ENCODE data around the gene NHEJ1. TPM values are rescaled to one million over a fixed set of nuclear protein-coding genes. Genes with fewer than 3 reads are reported as not detected.

Gene NHEJ1
- total RNA-seq, 1 donor from 2014 or later, result 8.6 TPM

GRCh38 chr2:219183151-219183772, 22.6 kb upstream of the NHEJ1 start:
- DNase-seq (ENCODE audit: low spot score in 2 of 2) (no peak), FAIRE-seq (no peak)

DNA sequence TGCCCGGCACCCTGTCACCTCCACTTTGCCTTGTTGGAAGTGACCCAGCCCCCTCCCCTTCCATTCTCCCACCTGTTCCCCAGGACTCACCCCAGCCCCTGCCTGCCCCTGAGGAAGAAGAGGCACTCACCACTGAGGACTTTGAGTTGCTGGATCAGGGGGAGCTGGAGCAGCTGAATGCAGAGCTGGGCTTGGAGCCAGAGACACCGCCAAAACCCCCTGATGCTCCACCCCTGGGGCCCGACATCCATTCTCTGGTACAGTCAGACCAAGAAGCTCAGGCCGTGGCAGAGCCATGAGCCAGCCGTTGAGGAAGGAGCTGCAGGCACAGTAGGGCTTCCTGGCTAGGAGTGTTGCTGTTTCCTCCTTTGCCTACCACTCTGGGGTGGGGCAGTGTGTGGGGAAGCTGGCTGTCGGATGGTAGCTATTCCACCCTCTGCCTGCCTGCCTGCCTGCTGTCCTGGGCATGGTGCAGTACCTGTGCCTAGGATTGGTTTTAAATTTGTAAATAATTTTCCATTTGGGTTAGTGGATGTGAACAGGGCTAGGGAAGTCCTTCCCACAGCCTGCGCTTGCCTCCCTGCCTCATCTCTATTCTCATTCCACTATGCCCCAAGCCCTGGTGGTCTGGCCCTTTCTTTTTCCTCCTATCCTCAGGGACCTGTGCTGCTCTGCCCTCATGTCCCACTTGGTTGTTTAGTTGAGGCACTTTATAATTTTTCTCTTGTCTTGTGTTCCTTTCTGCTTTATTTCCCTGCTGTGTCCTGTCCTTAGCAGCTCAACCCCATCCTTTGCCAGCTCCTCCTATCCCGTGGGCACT, 21.9 kb upstream of the NHEJ1 start:
- FAIRE-seq, result no peak

GRCh38 chr2:219181531-219181930, 20.9 kb upstream of the NHEJ1 start:
- no peak for DNase-seq (ENCODE audit: low spot score in 2 of 2)
- FAIRE-seq, result no peak

More for the DNA sequence above, 21.9 kb upstream of the NHEJ1 start:
- DNase-seq (ENCODE audit: low spot score in 2 of 2), result no peak

DNA sequence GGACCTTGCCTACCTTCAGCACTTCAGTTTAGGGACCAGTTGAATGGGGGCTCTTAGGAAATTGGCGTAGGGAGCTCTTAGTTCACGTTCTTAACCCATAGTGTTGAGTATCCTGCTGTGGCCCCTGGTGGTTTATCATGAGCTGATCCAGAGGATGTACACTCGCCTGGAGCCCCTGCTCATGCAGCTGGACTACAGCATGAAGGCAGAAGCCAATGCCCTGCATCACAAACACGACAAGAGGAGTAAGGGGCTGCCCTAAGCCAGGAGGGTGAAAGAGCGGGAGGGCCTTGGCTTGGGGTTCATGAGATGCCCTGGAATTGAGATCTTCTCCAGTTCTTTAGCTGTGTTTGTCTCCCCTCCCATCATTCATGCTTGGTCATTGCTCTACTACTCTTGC, 20.3 kb upstream of the NHEJ1 start:
- FAIRE-seq (no peak), DNase-seq (ENCODE audit: low spot score in 2 of 2) (no peak)

DNA sequence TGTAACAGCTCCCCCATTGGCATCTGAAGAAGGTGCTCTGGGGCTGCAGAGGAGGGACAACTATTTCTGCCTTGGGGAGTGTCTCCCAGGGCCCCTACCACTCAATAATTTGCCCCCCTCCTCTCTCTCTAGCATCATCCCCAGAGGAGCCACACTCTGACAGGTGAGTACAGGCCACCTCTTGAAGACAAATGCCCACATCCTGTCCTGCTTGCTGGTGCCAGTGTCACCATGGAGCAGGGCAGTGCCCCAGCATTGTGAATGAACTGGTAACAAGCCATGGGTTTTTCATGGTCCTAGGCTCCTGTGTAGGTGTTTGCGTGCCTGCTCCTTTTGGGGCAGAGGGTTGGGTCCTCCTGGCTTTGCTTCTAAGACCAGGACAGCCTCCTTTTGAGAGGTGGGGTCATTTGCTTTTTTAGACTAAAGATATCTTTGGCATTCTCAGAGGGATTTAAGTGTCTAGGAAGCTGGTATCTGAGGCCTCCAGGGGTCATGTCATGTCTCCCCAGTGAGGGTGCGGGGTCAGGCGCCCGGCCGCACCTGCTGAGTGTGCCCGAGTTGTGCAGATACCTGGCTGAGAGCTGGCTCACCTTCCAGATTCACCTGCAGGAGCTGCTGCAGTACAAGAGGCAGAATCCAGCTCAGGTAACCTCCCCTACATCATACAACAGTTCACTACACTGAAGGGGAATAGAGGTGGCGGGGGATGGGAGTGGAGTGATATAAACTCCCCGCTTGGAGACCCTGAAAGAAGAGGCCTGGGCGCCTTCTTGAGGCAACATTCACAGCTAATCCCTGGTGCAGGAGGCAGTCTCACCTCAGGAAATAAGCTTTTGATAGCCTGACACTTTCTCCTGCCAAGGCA, 19.2 kb upstream of the NHEJ1 start:
- no peak for FAIRE-seq
- no peak for DNase-seq (ENCODE audit: low spot score in 2 of 2)

- no peak for FAIRE-seq
Observed at GRCh38 chr2:219178377-219179175, 18.0 kb upstream of the NHEJ1 start.

DNA sequence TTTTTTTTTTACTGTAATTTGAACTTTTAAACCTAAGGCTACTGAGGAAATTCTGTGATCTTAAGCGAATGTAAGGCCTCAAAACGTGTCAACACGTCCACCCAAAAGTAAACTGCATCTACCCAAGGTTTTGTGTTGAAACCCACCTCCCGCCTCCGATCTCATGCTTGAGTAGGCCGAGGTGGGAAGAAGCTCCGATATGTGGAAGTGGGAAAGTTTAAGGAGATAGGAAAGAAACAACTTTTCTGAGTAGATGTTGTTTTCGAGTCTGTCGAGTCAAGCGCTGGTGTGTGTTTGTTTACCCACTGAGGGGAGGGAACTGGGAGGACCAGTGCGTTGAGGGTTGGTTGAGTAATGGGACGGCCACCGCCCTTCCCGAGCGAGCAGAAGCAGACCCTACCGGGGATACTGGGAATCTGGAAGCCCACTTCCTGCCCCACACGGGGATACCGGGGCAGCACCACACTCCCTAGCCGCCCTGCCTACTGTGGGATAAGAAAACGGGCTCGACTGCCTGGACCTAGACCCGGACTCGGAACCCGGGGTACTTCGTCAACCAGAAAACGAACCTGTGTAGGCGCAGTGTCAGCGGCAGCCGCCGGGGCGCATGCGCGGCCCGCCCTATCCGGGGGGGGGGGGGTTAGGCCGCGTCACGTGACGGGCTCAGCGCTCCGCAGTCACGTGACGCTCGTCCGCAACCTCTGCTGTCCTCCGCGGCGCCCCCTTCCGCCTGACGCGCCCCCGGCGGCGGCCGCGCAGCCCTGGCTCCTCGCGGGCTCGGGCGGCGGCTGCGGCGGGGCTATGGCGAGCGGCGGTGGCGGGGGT, 17.1 kb upstream of the NHEJ1 start, which contains the start of gene RETREG2:
RETREG2 (plus strand) TSS at position 724 of the 825 bp plus-strand sequence; CDS start at position 802, 78 bp downstream.
- DNase-seq (ENCODE audit: low spot score in 2 of 2) (peak; percentile 95 to 97), FAIRE-seq (no peak)

More at GRCh38 chr2:219178377-219179175, 18.0 kb upstream of the NHEJ1 start:
- peak in 1 of 2 donors; percentile 52 for DNase-seq (ENCODE audit: low spot score in 2 of 2)

DNA sequence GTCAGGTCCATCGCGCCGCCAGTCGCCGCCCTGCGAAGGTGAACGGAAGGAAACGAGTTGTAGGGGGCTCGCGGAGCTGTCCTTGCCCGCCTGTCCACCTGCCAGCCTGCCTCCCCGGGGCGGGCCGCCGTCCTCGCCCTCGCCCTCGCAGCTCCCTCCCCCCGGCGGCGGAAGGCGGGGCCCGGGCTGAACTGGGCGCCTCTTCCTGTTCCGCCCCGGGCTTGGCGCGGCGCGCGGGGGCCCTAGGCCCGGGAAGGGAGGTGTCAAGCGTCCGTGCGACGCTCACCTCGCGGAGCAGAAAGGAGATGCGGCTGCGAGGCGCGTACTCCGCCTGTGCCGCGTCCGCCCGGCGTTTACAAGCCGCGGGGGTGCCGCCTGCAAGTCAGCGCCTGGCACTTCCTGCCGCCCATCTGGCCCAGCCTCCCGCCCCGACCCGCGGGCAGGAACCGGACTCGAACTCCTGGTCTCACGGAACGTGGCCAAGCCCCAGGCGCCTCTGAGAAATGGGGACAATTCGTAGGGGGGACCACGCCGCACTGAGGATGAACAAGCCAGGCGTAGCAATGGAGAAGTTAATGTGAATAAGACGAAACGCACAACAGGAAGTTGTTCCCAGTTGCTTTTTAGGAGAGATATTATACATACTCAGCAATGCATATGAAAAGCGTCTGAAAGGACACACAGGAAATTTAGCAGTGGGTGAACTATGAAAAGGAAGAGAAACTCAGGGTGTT, 16.4 kb upstream of the NHEJ1 start, which contains the start of gene CNPPD1:
CNPPD1 (minus strand) TSS at position 108 of the 734 bp plus-strand sequence; CDS start at position 11, 97 bp downstream.
- DNase-seq (ENCODE audit: low spot score in 2 of 2), result peak; percentile 87 to 91
- no peak for FAIRE-seq

DNA sequence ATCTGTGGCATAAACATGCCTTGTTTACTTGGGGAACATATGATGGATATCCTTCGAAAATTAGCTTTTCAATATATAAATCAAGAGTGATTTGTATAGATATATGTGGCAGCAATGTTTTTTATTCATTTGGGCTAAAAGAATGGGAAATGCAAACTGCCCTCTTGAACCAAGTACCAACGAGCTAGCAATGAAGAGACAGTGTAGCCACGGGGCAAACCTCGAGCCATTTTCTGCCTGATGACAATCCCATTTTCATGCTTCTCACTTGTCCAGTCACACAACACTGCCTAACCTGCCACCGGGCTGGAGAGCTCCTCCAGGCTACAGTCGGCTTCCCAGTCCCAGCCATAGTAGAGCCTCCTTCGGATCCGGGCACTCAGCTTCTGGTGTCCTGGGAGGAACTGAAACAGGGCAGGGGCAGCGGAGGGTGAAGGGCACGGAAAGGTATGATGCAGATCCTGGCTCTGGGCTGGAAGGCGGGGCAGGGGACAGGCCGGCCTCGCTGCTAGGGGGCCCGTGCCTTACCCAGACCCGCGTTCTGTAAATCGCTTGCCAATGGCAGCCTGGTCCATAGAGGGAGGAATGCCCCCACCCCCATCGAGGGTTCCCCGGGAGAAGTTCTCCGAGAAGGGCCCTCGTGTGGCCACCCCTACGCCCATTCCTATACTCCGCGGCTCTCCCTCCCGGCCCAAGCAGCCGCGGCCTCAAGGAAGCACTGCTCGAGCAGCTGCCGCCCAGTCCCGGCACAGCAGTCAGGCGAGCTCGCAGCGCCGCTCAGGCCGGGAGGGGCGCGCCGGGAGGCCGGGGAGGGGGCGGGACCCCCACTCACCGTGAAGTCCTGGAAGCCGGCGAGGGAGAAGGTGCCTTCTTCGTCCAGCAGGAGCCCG, 15.6 kb upstream of the NHEJ1 start:
- DNase-seq (ENCODE audit: low spot score in 2 of 2) (peak; percentile 46 to 47), FAIRE-seq (no peak)

DNA sequence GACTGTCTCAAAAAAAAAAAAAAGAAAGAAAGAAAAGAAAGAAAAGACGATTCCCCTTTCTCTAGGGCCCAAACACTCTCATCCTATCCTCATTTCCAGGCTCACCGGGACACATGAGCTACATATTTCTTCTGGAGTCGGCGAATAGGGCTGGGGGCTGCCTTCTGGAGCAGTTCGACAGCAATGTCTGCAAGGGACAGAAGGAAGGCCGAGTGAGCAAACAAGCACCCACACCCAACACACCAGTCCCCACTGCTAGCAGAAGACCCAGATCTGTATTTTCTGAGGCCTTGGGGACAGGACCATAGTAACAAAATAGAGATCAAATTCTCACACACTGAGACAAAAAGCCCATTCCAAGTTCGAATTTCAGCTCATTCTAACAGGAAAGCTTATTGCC, 14.9 kb upstream of the NHEJ1 start:
- DNase-seq (ENCODE audit: low spot score in 2 of 2) (no peak), FAIRE-seq (no peak)

DNA sequence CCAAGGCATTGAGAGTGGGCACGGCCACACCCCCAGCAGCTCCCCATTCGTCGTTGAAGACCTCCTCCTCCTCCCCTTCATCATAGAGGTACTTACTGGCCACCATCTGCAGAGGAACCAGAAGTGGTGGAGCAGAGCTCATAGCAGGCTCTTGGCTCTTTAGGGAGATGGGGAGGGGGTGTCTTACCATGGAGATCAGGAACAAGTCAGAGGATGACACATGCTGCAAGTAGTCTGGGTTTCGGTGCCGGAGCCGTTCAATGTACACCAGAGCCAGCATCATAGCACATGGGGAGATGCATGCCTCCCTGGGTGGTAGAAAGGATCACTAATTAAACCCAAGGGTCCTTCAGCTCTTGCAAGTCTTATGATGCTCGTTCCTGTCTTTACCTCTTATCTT, 14.2 kb upstream of the NHEJ1 start:
- FAIRE-seq (no peak), DNase-seq (ENCODE audit: low spot score in 2 of 2) (no peak)

GRCh38 chr2:219174146-219174545, 13.5 kb upstream of the NHEJ1 start:
- no peak for DNase-seq (ENCODE audit: low spot score in 2 of 2)
- FAIRE-seq, result no peak

DNA sequence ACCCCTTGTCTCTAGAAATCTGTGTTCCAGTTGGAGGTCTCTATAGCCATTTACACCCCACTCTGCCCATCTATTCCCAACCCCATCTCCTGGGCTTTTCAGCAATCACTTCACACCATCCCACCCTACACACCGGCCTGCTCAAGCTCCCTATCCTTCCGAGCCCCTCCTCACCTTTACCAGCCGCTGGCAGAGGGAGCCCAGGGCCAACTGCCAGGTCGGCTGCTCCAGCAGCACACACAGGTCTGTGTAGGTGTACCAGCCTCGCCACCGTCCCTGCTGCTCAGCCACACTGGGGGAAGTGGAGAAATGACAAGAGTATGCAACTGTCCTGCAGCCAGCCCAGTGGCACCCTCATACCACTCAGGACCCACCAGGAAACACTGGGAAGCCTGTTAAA, 12.6 kb upstream of the NHEJ1 start:
- DNase-seq (ENCODE audit: low spot score in 2 of 2) (no peak), FAIRE-seq (no peak)

- FAIRE-seq (no peak), DNase-seq (ENCODE audit: low spot score in 2 of 2) (no peak)
Observed at GRCh38 chr2:219172231-219173154, 11.9 kb upstream of the NHEJ1 start.

GRCh38 chr2:219171231-219171651, 10.6 kb upstream of the NHEJ1 start:
- DNase-seq (ENCODE audit: low spot score in 2 of 2) (peak; percentile 38 to 65), FAIRE-seq (no peak)

Measured in frontal cortex (tissue), 4 donors.